ENCODE results near the gene UNC5C.

- TF ChIP-seq POLR2A (IDR thresholded peaks at IDR 0.05; ENCODE audit: low read depth, low read length) = no peak
- no peak for TF ChIP-seq ELK1 (IDR thresholded peaks at IDR 0.05; ENCODE audit: borderline replicate concordance, low read depth, low read length)
- TF ChIP-seq CTCF (conservative IDR thresholded peaks at IDR 0.05; ENCODE audit: low read depth, low read length) = no peak
- TF ChIP-seq MXI1 (IDR thresholded peaks at IDR 0.05; ENCODE audit: borderline replicate concordance, low read depth, low read length) = no peak
- no peak for TF ChIP-seq NFE2L2 (IDR thresholded peaks at IDR 0.05; ENCODE audit: low read depth, low read length)
- no peak for TF ChIP-seq BHLHE40 (IDR thresholded peaks at IDR 0.05; ENCODE audit: low read depth, low read length)
- no peak for TF ChIP-seq MAZ (IDR thresholded peaks at IDR 0.05; ENCODE audit: borderline replicate concordance, low read depth, low read length)
- TF ChIP-seq USF2 (IDR thresholded peaks at IDR 0.05; ENCODE audit: low read depth, low read length) = no peak
- no peak for TF ChIP-seq RFX5 (IDR thresholded peaks at IDR 0.05; ENCODE audit: low read depth, low read length)
- no peak for TF ChIP-seq RAD21 (IDR thresholded peaks at IDR 0.05; ENCODE audit: low read length)
- TF ChIP-seq RCOR1 (IDR thresholded peaks at IDR 0.05; ENCODE audit: insufficient replicate concordance, low read length) = no peak
- no peak for TF ChIP-seq SMC3 (IDR thresholded peaks at IDR 0.05; ENCODE audit: low read depth, low read length)
- no peak for TF ChIP-seq FOS (IDR thresholded peaks at IDR 0.05; ENCODE audit: low read depth, low read length)
Measured at GRCh38 chr4:95158045-95158444, 390.7 kb downstream of the UNC5C start.
